GM12878 (cell line): ENCODE results near the gene OR13J1. TPM values are rescaled to one million over a fixed set of nuclear protein-coding genes. Genes with fewer than 3 reads are reported as not detected.
A peak's percentile ranks its signal among the peaks of the same experiment; 100 is the strongest.

Experiments
- ATAC-seq: fragments of 200-7000 bp; cut with Tn5 transposase; 3 replicates; pipeline ENCODE4 v1.9.1; 2020; ENCODE audit warnings: mild to moderate bottlenecking, moderate library complexity
- BruUV-seq: library from RNA; stranded (reverse); fragments of 400-500 nt; replicated peaks from 2 replicates; lab custom pipeline; 2021; lab: Mats Ljungman, UMichigan
- CTCF ChIA-PET: fragments of 300-600 bp; sonication (Branson Sonifier 250); formaldehyde crosslinking; extraction: SDS; loops from one replicate; lab custom pipeline; 2021; ENCODE audit warnings: inconsistent platforms; lab: Yijun Ruan, JAX
- POLR2A ChIA-PET: fragments of 350-600 bp; formaldehyde crosslinking; extraction: SDS; loops from one replicate; lab custom pipeline; 2021; ENCODE audit warnings: inconsistent platforms; lab: Charles Lee
- RAD21 ChIA-PET: fragments of 300-600 bp; sonication (Branson Sonifier 250); formaldehyde crosslinking; loops from one replicate; lab custom pipeline; 2023; ENCODE audit warnings: antibody characterized with exemption; ENCODE audit not compliant: unreplicated experiment; lab: Charles Lee
- SMC1A ChIA-PET: fragments of 300-600 bp; sonication (Branson Sonifier 250); formaldehyde crosslinking; loops from one replicate; lab custom pipeline; 2023; ENCODE audit not compliant: unreplicated experiment, uncharacterized antibody; lab: Charles Lee
- DNase-seq: peaks from one replicate; pipeline ENCODE4 v3.0.0-alpha.2; 2011; ENCODE audit warnings: low read depth, low spot score
- FAIRE-seq: peaks from 3 replicates; lab custom pipeline; 2011; peaks lifted over from hg19 to GRCh38; lab: Jason Lieb, UNC
- H2AFZ ChIP-seq: 2 replicates; pipeline ENCODE4 v1.6.0; 2011; ENCODE audit warnings: low read depth, low read length, control low read depth; ENCODE audit not compliant: control insufficient read depth
- H3K27ac ChIP-seq: 2 replicates; pipeline ENCODE4 v1.5.1; 2011; ENCODE audit warnings: control low read depth; ENCODE audit not compliant: control insufficient read depth, insufficient read depth
- H3K27me3 ChIP-seq, 2 experiments: replicated peaks in 1 of 2; 2 replicates each; pipeline versions ENCODE4 v1.6.0 to v1.6.1; 2011; ENCODE audit warnings: low read length in 1 of 2; ENCODE audit not compliant: control insufficient read depth in 2 of 2, insufficient read depth in 2 of 2
- H3K36me3 ChIP-seq, 2 experiments: 2 replicates each; pipeline ENCODE4 v1.5.1; 2011; ENCODE audit warnings: low read length in 1 of 2; ENCODE audit not compliant: control insufficient read depth in 2 of 2, insufficient read depth in 2 of 2
- H3K4me1 ChIP-seq: 2 replicates; pipeline ENCODE4 v1.6.1; 2011; ENCODE audit warnings: mild to moderate bottlenecking, low read length, moderate library complexity, mixed read lengths; ENCODE audit not compliant: control insufficient read depth, insufficient read depth
- H3K4me2 ChIP-seq: 2 replicates; pipeline ENCODE4 v1.6.0; 2011; ENCODE audit warnings: control low read depth; ENCODE audit not compliant: control insufficient read depth, insufficient read depth
- H3K4me3 ChIP-seq: fragments of 200-600 bp; sonication (generic); 2 replicates; pipeline ENCODE4 v1.5.1; 2016
- H3K79me2 ChIP-seq: 2 replicates; pipeline ENCODE4 v1.6.0; 2011; ENCODE audit warnings: low read length; ENCODE audit not compliant: control insufficient read depth, insufficient read depth
- H3K9ac ChIP-seq: 2 replicates; pipeline ENCODE4 v1.8.0; 2011; ENCODE audit warnings: low read length, control low read depth, mixed read lengths; ENCODE audit not compliant: control insufficient read depth, insufficient read depth
- H3K9me3 ChIP-seq: replicated peaks from 3 replicates; pipeline ENCODE4 v1.5.1; 2011; ENCODE audit warnings: mild to moderate bottlenecking, low read length; ENCODE audit not compliant: control insufficient read depth, insufficient read depth
- H4K20me1 ChIP-seq: 2 replicates; pipeline ENCODE4 v1.6.0; 2011; ENCODE audit not compliant: control insufficient read depth, insufficient read depth
- BCL11A ChIP-seq: IDR thresholded peaks from 2 replicates; pipeline ENCODE4 v1.6.1; 2011; ENCODE audit warnings: low read depth, low read length
- CBX5 ChIP-seq: sonication (generic); IDR thresholded peaks from 2 replicates; pipeline ENCODE4 v1.6.1; 2016; ENCODE audit warnings: low read depth, moderate library complexity, mild to moderate bottlenecking, inconsistent platforms
- CEBPB ChIP-seq, 2 experiments: fragments of 150-350 bp in 1 of 2; IDR thresholded peaks; 2 replicates each; pipeline ENCODE4 v1.6.1; 2012 to 2014; ENCODE audit warnings: low read depth in 2 of 2, low read length in 2 of 2, borderline replicate concordance in 1 of 2, inconsistent platforms in 1 of 2
- CEBPZ ChIP-seq: fragments of 150-350 bp; IDR thresholded peaks from 2 replicates; pipeline ENCODE4 v1.6.1; 2016; ENCODE audit warnings: low read depth, low read length
- CHD2 ChIP-seq: IDR thresholded peaks from 2 replicates; pipeline ENCODE4 v1.6.1; 2011; ENCODE audit warnings: low read depth, low read length, improper control_type of control experiment, borderline replicate concordance
- CREB1 ChIP-seq: IDR thresholded peaks from 2 replicates; pipeline ENCODE4 v1.6.1; 2012; ENCODE audit warnings: low read depth, mild to moderate bottlenecking, inconsistent platforms
- E2F4 ChIP-seq: IDR thresholded peaks from 2 replicates; pipeline ENCODE4 v1.6.1; 2012; ENCODE audit warnings: low read depth, low read length, improper control_type of control experiment
- NBN ChIP-seq: fragments of 450-650 bp; IDR thresholded peaks from 2 replicates; pipeline ENCODE4 v1.6.1; 2016
- NFYB ChIP-seq: IDR thresholded peaks from 2 replicates; pipeline ENCODE4 v1.6.1; 2011; ENCODE audit warnings: low read depth, mild to moderate bottlenecking, low read length, improper control_type of control experiment, moderate library complexity; ENCODE audit not compliant: insufficient read depth
- POLR2A ChIP-seq: IDR thresholded peaks from 2 replicates; pipeline ENCODE4 v1.6.1; 2011; ENCODE audit warnings: low read depth, mild to moderate bottlenecking, low read length
- SP1 ChIP-seq: IDR thresholded peaks from one replicate; pipeline ENCODE4 v1.6.1; 2011; ENCODE audit warnings: low read depth, low read length
- STAT3 ChIP-seq: IDR thresholded peaks from 2 replicates; pipeline ENCODE4 v1.6.1; 2011; ENCODE audit warnings: low read depth, low read length, improper control_type of control experiment
- YY1 ChIP-seq: IDR thresholded peaks from 2 replicates; pipeline ENCODE4 v1.6.1; 2011; ENCODE audit warnings: low read depth, mild to moderate bottlenecking, low read length
- ZNF207 ChIP-seq: fragments of 450-650 bp; IDR thresholded peaks from 2 replicates; pipeline ENCODE4 v1.6.1; 2014; ENCODE audit warnings: antibody characterized with exemption, mild to moderate bottlenecking, borderline replicate concordance
- ZNF274 ChIP-seq: IDR thresholded peaks from one replicate; pipeline ENCODE4 v1.8.0; 2011; ENCODE audit not compliant: insufficient read length, insufficient read depth
- ZNF622 ChIP-seq: fragments of 450-650 bp; IDR thresholded peaks from 2 replicates; pipeline ENCODE4 v1.6.1; 2017; ENCODE audit warnings: mild to moderate bottlenecking, inconsistent platforms
- ZSCAN29 ChIP-seq: fragments of 450-650 bp; IDR thresholded peaks from 2 replicates; pipeline ENCODE4 v1.6.1; 2017; ENCODE audit warnings: mild to moderate bottlenecking, moderate library complexity
- WGBS: methylation state at CpG from one replicate; pipeline ENCODE4 v1.1.6; 2016; ENCODE audit warnings: low lambda C conversion rate; ENCODE audit not compliant: insufficient replicate concordance, insufficient coverage; ENCODE audit errors: missing lambda C conversion rate; 5-methylcytosine and 5-hydroxymethylcytosine counted together
- in situ Hi-C: fragments of 300-500 bp; cut with MboI; formaldehyde crosslinking; loops from 9 replicates; pipeline ENCODE4 v1.14.3; 2018; ENCODE audit warnings: mixed read lengths
- intact Hi-C: fragments of 100-400 bp; cut with micrococcal nuclease; formaldehyde crosslinking; loops from one replicate; pipeline ENCODE4 v1.14.2; 2022; ENCODE audit not compliant: unreplicated experiment
- polyA plus RNA-seq, 11 experiments: library from polyadenylated mRNA; depleted of rRNA in 4 of 11; unstranded in 6 of 11; stranded (reverse) in 5 of 11; fragments of >200 nt; fragmentation: Nextera tagmentation in 4 of 11; fragmentation: Illumina TruSeq in 1 of 11; extraction: Ambion mirVana in 4 of 11; extraction: Trizol in 1 of 11; gene quantifications; 1 replicate in 1 of 11; 2 replicates in 10 of 11; pipeline versions ENCODE4 v1.2.1 to v1.2.3, GENCODE V29; 2011 to 2016; ENCODE audit warnings: inconsistent platforms in 2 of 11, missing spikeins in 2 of 11, low read depth in 1 of 11
- total RNA-seq, 4 experiments: library from RNA; depleted of rRNA in 3 of 4; stranded (reverse); fragments of >200 nt in 3 of 4; fragmentation: Illumina TruSeq in 1 of 4; extraction: Trizol in 1 of 4; gene quantifications; 2 replicates each; pipeline versions ENCODE4 v1.2.1 to v1.2.3, GENCODE V29; 2013 to 2021
- TF ChIP-seq, protein P1 (sequence below): fragments of 450-650 bp; IDR thresholded peaks from 2 replicates; pipeline ENCODE4 v1.6.1; 2016; ENCODE audit warnings: mild to moderate bottlenecking

OR13J1 gene
- total and polyA plus RNA-seq, 10 of the 15 experiments (the other 5 are each of a cell fraction or from before 2014, with no cell fraction given): not detected

GRCh38 chr9:35829084-35829763 is 41.0 kb downstream of the OR13J1 start, which contains the start of gene TMEM8B:
TSS of gene TMEM8B (plus strand) at chr9:35829228. CDS start at chr9:35829448, 220 bp downstream.
- under 1% methylated on average over 30 of the region's 53 CpGs for WGBS
- BruUV-seq: no TSS peak
- in situ Hi-C loops: loop anchor here (5.0 kb wide), 1 partner anchor 48 kb away; no protein-coding TSS in a partner anchor
- TF ChIP-seq STAT3 (no peak), ZNF622 (no peak), ZNF274 (no peak), BCL11A (no peak), CBX5 (no peak), CHD2 (peak; percentile 24; the same call in 1 of the 2 replicates), E2F4 (no peak), CEBPZ (no peak), YY1 (0 out of 2 replicates have a peak, but pooled peaks have one; percentile 31), ZSCAN29 (no peak), POLR2A (peak; percentile 76), ZNF207 (no peak), SP1 (peak; percentile 82), CREB1 (peak; percentile 88), NBN (no peak), CEBPB (IDR thresholded peaks at IDR 0.05; ENCODE audit: borderline replicate concordance in 1 of 2, low read depth in 2 of 2, low read length in 2 of 2) (no peak), NFYB (peak; percentile 92)
- TF ChIP-seq, protein P1, sequence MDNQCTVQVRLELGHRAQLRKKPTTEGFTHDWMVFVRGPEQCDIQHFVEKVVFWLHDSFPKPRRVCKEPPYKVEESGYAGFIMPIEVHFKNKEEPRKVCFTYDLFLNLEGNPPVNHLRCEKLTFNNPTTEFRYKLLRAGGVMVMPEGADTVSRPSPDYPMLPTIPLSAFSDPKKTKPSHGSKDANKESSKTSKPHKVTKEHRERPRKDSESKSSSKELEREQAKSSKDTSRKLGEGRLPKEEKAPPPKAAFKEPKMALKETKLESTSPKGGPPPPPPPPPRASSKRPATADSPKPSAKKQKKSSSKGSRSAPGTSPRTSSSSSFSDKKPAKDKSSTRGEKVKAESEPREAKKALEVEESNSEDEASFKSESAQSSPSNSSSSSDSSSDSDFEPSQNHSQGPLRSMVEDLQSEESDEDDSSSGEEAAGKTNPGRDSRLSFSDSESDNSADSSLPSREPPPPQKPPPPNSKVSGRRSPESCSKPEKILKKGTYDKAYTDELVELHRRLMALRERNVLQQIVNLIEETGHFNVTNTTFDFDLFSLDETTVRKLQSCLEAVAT: no peak

More at GRCh38 chr9:35829084-35829763, 41.0 kb downstream of the OR13J1 start, which contains the start of gene TMEM8B:
- Histone ChIP-seq H3K4me3 (peak within 1 kb of the TSS; percentile 78), H3K79me2 (no peaks in the 10 kb centered on the region; the same call in 1 of the 2 replicates), H2AFZ (peak within 1 kb of the TSS; percentile 98), H3K36me3 (no peaks in the 10 kb centered on the region), H4K20me1 (no peaks in the 10 kb centered on the region), H3K27me3 (no peaks in the 10 kb centered on the region), H3K4me1 (peaks cover 15% of the 10 kb centered on the region), H3K27ac (peak within 1 kb of the TSS; percentile 45; the same call in 1 of the 2 replicates), H3K4me2 (peak within 1 kb of the TSS; percentile 90), H3K9ac (peak within 1 kb of the TSS; percentile 74), H3K9me3 (no peaks in the 10 kb centered on the region)
- SMC1A ChIA-PET: interaction anchor here (1.6 to 5.0 kb wide), 3 partner anchors 16 to 52 kb away, joined by 3 to 117 read pairs (median 26); partner anchors contain the start of genes HINT2 and SPAG8
- intact Hi-C loops: loop anchor here (10.0 kb wide), 1 partner anchor 174 kb away; the partner anchor contains the start of genes CCDC107, RMRP and SIT1
- ATAC-seq (peak; percentile 90), DNase-seq (no peak), FAIRE-seq (no peak)
- POLR2A ChIA-PET: interaction anchor here (1.0 to 1.4 kb wide), 3 partner anchors 15 to 209 kb away, joined by 3 to 5 read pairs (median 4); partner anchors contain the start of gene HINT2
- CTCF ChIA-PET: interaction anchor here (0.6 to 6.7 kb wide), 6 partner anchors 13 to 97 kb away, joined by 3 to 292 read pairs (median 28); partner anchors contain the start of genes CREB3, HINT2, SPAG8 and TLN1
- RAD21 ChIA-PET: interaction anchor here (0.8 to 4.3 kb wide), 7 partner anchors 11 to 85 kb away, joined by 3 to 138 read pairs (median 3); partner anchors contain the start of genes GBA2, RGP1 and SPAG8
